SKM-1 (cell line): ENCODE data around the gene SEC63.

Source experiments
- DNase-seq: peaks from one replicate; lab custom pipeline; 2025; ENCODE audit not compliant: unreplicated experiment; lab: John Stamatoyannopoulos, UW

Gene SEC63

GRCh38 chr6:107820338-107821261 lies 137.4 kb downstream of the SEC63 start:
- DNase-seq = no peak

GRCh38 chr6:107819964-107820337 lies 138.1 kb downstream of the SEC63 start:
- DNase-seq = no peak

- DNase-seq = no peak
Observed at GRCh38 chr6:107819217-107819616, 138.8 kb downstream of the SEC63 start.

- DNase-seq = no peak
Observed at GRCh38 chr6:107818272-107818671, 139.7 kb downstream of the SEC63 start.

- DNase-seq = no peak
Observed at GRCh38 chr6:107817784-107818183, 140.2 kb downstream of the SEC63 start.
